HCT116 (cell line): ENCODE results near the gene TMEM164. TPM values are rescaled to one million over a fixed set of nuclear protein-coding genes. Genes with fewer than 3 reads are reported as not detected.

Experiments
- ATAC-seq: fragments of 200-7000 bp; cut with Tn5 transposase; 2 replicates; pipeline ENCODE4 v1.9.1; 2020; ENCODE audit warnings: mild to moderate bottlenecking, moderate library complexity
- BruUV-seq: library from RNA; stranded (reverse); fragments of 400-500 nt; replicated peaks from 2 replicates; lab custom pipeline; 2021; lab: Mats Ljungman, UMichigan
- CTCF ChIA-PET: fragments of 300-600 bp; sonication (Branson Sonifier 250); formaldehyde crosslinking; loops from one replicate; lab custom pipeline; 2021; ENCODE audit warnings: antibody characterized with exemption; lab: Charles Lee
- POLR2A ChIA-PET: fragments of 300-600, 350-600 bp; sonication (Branson Sonifier 250); formaldehyde crosslinking; loops from one replicate; lab custom pipeline; 2021; ENCODE audit warnings: antibody characterized with exemption; lab: Charles Lee
- RAD21 ChIA-PET, 2 experiments: fragments of 300-600 bp; sonication (Branson Sonifier 250); formaldehyde crosslinking; loops; one replicate each; lab custom pipeline; 2023; ENCODE audit warnings: low total read pairs in 2 of 2; ENCODE audit not compliant: uncharacterized antibody in 2 of 2, unreplicated experiment in 2 of 2, low non-redundant PET in 1 of 2; lab: Charles Lee
- DNase-seq: peaks from one replicate; pipeline ENCODE4 v3.0.0-alpha.2; 2010; ENCODE audit warnings: low read depth, low spot score
- H2AFZ ChIP-seq: fragments of 200-600 bp; shearing (Covaris generic), sonication (generic); 2 replicates; pipeline ENCODE4 v1.6.1; 2017; ENCODE audit warnings: low read depth, mixed run types, mixed read lengths, antibody characterized with exemption, low read length; ENCODE audit not compliant: poor library complexity, severe bottlenecking
- H3K27ac ChIP-seq: 2 replicates; pipeline ENCODE4 v1.5.1; 2012; ENCODE audit warnings: low read depth, low read length
- H3K27me3 ChIP-seq: fragments of 200-600 bp; sonication (generic); 2 replicates; pipeline ENCODE4 v1.6.1; 2016; ENCODE audit warnings: mixed run types, low read length, mixed read lengths; ENCODE audit not compliant: insufficient read depth
- H3K36me3 ChIP-seq, 2 experiments: fragments of 200-500 bp in 1 of 2; fragments of 200-600 bp in 1 of 2; sonication (Bioruptor generic) in 1 of 2; sonication (generic) in 1 of 2; 2 replicates each; pipeline versions ENCODE4 v1.5.1 to v1.6.1; 2014 to 2016; ENCODE audit warnings: low read length in 2 of 2, inconsistent platforms in 1 of 2, mixed read lengths in 1 of 2, mixed run types in 1 of 2; ENCODE audit not compliant: insufficient read depth in 2 of 2, control insufficient read depth in 1 of 2
- H3K4me1 ChIP-seq, 2 experiments: fragments of 200-600 bp in 1 of 2; sonication (generic) in 1 of 2; 2 replicates each; pipeline versions ENCODE4 v1.5.1 to v1.6.1; 2012 to 2017; ENCODE audit warnings: low read length in 2 of 2, inconsistent platforms in 1 of 2, mild to moderate bottlenecking in 1 of 2, mixed read lengths in 1 of 2, mixed run types in 1 of 2, moderate library complexity in 1 of 2; ENCODE audit not compliant: insufficient read depth in 2 of 2, control insufficient read depth in 1 of 2
- H3K4me2 ChIP-seq: fragments of 200-600 bp; sonication (generic); 2 replicates; pipeline ENCODE4 v1.6.1; 2017; ENCODE audit warnings: mixed run types, low read length, mixed read lengths
- H3K4me3 ChIP-seq, 2 experiments: fragments of 200-600 bp in 1 of 2; sonication (generic) in 1 of 2; replicated peaks in 1 of 2; 2 replicates each; pipeline ENCODE4 v1.5.1; 2011 to 2016; ENCODE audit warnings: low read length in 2 of 2, control low read depth in 1 of 2, low read depth in 1 of 2, mild to moderate bottlenecking in 1 of 2, mixed read lengths in 1 of 2, mixed run types in 1 of 2
- H3K79me2 ChIP-seq: fragments of 200-600 bp; sonication (generic); 2 replicates; pipeline ENCODE4 v1.6.1; 2017; ENCODE audit warnings: mild to moderate bottlenecking, mixed run types, low read length, moderate library complexity, mixed read lengths; ENCODE audit not compliant: insufficient read depth
- H3K9ac ChIP-seq: fragments of 200-600 bp; sonication (generic); 2 replicates; pipeline ENCODE4 v1.6.1; 2016; ENCODE audit warnings: low read length, mixed read lengths
- H3K9me2 ChIP-seq: fragments of 200-600 bp; sonication (generic), shearing (Covaris generic); 2 replicates; pipeline ENCODE4 v1.6.1; 2017; ENCODE audit warnings: mixed run types, mild to moderate bottlenecking, moderate library complexity; ENCODE audit not compliant: insufficient read depth
- H3K9me3 ChIP-seq, 2 experiments: fragments of 200-500 bp in 1 of 2; fragments of 200-600 bp in 1 of 2; sonication (Bioruptor generic) in 1 of 2; sonication (generic) in 1 of 2; 2 replicates each; pipeline ENCODE4 v1.6.1; 2014 to 2017; ENCODE audit warnings: low read length in 2 of 2, mixed read lengths in 2 of 2, inconsistent platforms in 1 of 2, low read depth in 1 of 2, mild to moderate bottlenecking in 1 of 2, mixed run types in 1 of 2, moderate library complexity in 1 of 2; ENCODE audit not compliant: control insufficient read depth in 1 of 2, insufficient read depth in 1 of 2
- H4K20me1 ChIP-seq: fragments of 200-600 bp; sonication (generic), shearing (Covaris generic); 2 replicates; pipeline ENCODE4 v1.6.1; 2017; ENCODE audit warnings: mixed run types, mild to moderate bottlenecking, moderate library complexity; ENCODE audit not compliant: insufficient read depth
- CEBPB ChIP-seq: IDR thresholded peaks from 2 replicates; pipeline ENCODE4 v1.6.1; 2012; ENCODE audit warnings: low read depth
- EGR1 ChIP-seq: IDR thresholded peaks from 2 replicates; pipeline ENCODE4 v1.6.1; 2012; ENCODE audit warnings: low read depth
- EZH2phosphoT487 ChIP-seq: fragments of 200-600 bp; IDR thresholded peaks from 2 replicates; pipeline ENCODE4 v1.6.1; 2018; ENCODE audit warnings: antibody characterized with exemption, borderline replicate concordance
- FOSL1 ChIP-seq: IDR thresholded peaks from 2 replicates; pipeline ENCODE4 v1.6.1; 2012; ENCODE audit warnings: low read depth
- POLR2AphosphoS5 ChIP-seq: IDR thresholded peaks from 2 replicates; pipeline ENCODE4 v1.6.1; 2011; ENCODE audit warnings: mild to moderate bottlenecking, low read depth, low read length, moderate library complexity
- RAD21 ChIP-seq: IDR thresholded peaks from 2 replicates; pipeline ENCODE4 v1.6.1; 2012; ENCODE audit warnings: low read depth, mild to moderate bottlenecking
- SIN3A ChIP-seq: IDR thresholded peaks from 2 replicates; pipeline ENCODE4 v1.6.1; 2012; ENCODE audit warnings: low read depth
- TCF7L2 ChIP-seq: IDR thresholded peaks from 2 replicates; pipeline ENCODE4 v1.7.0; 2011; ENCODE audit warnings: borderline replicate concordance, inconsistent platforms; ENCODE audit not compliant: insufficient read depth, insufficient read length; ENCODE audit errors: extremely low read depth
- YY1 ChIP-seq: IDR thresholded peaks from 2 replicates; pipeline ENCODE4 v1.6.1; 2011; ENCODE audit warnings: low read length, low read depth, moderate library complexity, mild to moderate bottlenecking; ENCODE audit not compliant: insufficient replicate concordance; ENCODE audit errors: extremely low read depth
- ZFX ChIP-seq: fragments of 450-650 bp; IDR thresholded peaks from 2 replicates; pipeline ENCODE4 v1.6.1; 2017
- intact Hi-C: fragments of 100-400 bp; cut with micrococcal nuclease; formaldehyde crosslinking; loops from 2 replicates; pipeline ENCODE4 v1.10.0; 2022
- total RNA-seq: library from RNA; stranded (reverse); gene quantifications from one replicate; pipeline ENCODE4 v1.2.1, GENCODE V29; 2021; ENCODE audit not compliant: unreplicated experiment
- TF ChIP-seq, protein P1 (sequence below): IDR thresholded peaks from 2 replicates; pipeline ENCODE4 v1.6.1; 2012; ENCODE audit warnings: low read depth

TMEM164 gene
- total RNA-seq, 1 experiment from 2014 or later = 18.7 TPM

DNA sequence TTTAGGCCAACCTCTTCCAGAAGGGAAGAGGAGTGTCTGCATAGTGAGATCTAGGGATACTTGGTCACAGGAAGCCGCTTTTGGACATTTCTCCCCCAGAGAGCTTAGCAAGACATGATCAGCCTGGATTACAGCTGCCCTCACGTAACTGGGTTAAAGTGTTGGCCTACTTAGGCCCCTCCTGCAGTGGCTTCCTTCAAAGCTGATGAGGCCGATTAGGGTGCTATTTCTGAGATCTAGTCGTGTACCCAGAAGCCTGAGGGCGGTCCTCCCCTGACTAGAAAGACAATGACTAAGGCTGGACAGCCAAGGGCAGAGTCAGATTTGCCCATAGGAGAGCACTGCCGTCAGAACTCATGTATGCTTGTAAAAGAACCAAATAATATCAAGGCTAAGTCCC lies 180.0 kb downstream of the TMEM164 start:
- Histone ChIP-seq H3K9me2 (no peaks in the 10 kb centered on the region), H3K4me3 (no peak overlapping the region), H3K4me2 (peak overlapping the region; percentile 62; the same call in 1 of the 2 replicates), H3K27ac (no peak overlapping the region), H4K20me1 (no peaks in the 10 kb centered on the region), H2AFZ (no peak overlapping the region), H3K9ac (no peak overlapping the region), H3K36me3 (no peaks in the 10 kb centered on the region), H3K4me1 (peaks cover 43 to 53% of the 10 kb centered on the region in 2 experiments), H3K27me3 (no peaks in the 10 kb centered on the region), H3K79me2 (no peaks in the 10 kb centered on the region), H3K9me3 (no peaks in the 10 kb centered on the region)
- ChIA-PET CTCF (interaction anchor here (1.1 kb wide), 1 partner anchor 15 kb away, joined by 4 read pairs; no protein-coding TSS in a partner anchor), RAD21 (no interaction called here), POLR2A (no interaction called here)
- ATAC-seq (no peak), DNase-seq (no peak)
- intact Hi-C loops = no loop called here
- TF ChIP-seq RAD21 = no peak
- TF ChIP-seq ZFX = no peak
- TF ChIP-seq TCF7L2 = no peak
- no peak for TF ChIP-seq SIN3A
- TF ChIP-seq EGR1 = no peak
- no peak for TF ChIP-seq POLR2AphosphoS5
- no peak for TF ChIP-seq YY1
- TF ChIP-seq EZH2phosphoT487 = no peak
- no peak for TF ChIP-seq CEBPB
- TF ChIP-seq, protein P1, sequence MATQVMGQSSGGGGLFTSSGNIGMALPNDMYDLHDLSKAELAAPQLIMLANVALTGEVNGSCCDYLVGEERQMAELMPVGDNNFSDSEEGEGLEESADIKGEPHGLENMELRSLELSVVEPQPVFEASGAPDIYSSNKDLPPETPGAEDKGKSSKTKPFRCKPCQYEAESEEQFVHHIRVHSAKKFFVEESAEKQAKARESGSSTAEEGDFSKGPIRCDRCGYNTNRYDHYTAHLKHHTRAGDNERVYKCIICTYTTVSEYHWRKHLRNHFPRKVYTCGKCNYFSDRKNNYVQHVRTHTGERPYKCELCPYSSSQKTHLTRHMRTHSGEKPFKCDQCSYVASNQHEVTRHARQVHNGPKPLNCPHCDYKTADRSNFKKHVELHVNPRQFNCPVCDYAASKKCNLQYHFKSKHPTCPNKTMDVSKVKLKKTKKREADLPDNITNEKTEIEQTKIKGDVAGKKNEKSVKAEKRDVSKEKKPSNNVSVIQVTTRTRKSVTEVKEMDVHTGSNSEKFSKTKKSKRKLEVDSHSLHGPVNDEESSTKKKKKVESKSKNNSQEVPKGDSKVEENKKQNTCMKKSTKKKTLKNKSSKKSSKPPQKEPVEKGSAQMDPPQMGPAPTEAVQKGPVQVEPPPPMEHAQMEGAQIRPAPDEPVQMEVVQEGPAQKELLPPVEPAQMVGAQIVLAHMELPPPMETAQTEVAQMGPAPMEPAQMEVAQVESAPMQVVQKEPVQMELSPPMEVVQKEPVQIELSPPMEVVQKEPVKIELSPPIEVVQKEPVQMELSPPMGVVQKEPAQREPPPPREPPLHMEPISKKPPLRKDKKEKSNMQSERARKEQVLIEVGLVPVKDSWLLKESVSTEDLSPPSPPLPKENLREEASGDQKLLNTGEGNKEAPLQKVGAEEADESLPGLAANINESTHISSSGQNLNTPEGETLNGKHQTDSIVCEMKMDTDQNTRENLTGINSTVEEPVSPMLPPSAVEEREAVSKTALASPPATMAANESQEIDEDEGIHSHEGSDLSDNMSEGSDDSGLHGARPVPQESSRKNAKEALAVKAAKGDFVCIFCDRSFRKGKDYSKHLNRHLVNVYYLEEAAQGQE = no peak
- no peak for TF ChIP-seq FOSL1
- BruUV-seq = no TSS peak
